ENCODE results near the gene RPP40. TPM values are rescaled to one million over a fixed set of nuclear protein-coding genes. Genes with fewer than 3 reads are reported as not detected.

The RPP40 gene
- total and polyA plus RNA-seq, 2 experiments from 2014 or later = 16.2 to 21.9 TPM

- TF ChIP-seq EZH2phosphoT487 (IDR thresholded peaks at IDR 0.05; ENCODE audit: insufficient read depth, low read depth) (no peak), EZH2 (IDR thresholded peaks at IDR 0.05; ENCODE audit: insufficient read depth, poor library complexity, severe bottlenecking) (no peak)
- no peaks in the 10 kb centered on the region for H3K79me2 ChIP-seq (ENCODE audit: insufficient read depth)
- no peak overlapping the region for H3K27ac ChIP-seq
- H3K4me1 ChIP-seq (ENCODE audit: insufficient read depth) = peaks cover 6% of the 10 kb centered on the region
- no peaks in the 10 kb centered on the region for H3K36me3 ChIP-seq (ENCODE audit: low read depth)
- peaks cover 4% of the 10 kb centered on the region; the same call in 1 of the 2 replicates for H3F3A ChIP-seq (ENCODE audit: insufficient read depth)
- no peak overlapping the region for H3K4me3 ChIP-seq
- H3K27me3 ChIP-seq (replicated peaks; ENCODE audit: insufficient read depth) = no peaks in the 10 kb centered on the region
- H3K9me2 ChIP-seq (ENCODE audit: insufficient read depth) = no peaks in the 10 kb centered on the region
- H3K9ac ChIP-seq = no peak overlapping the region
- no peaks in the 10 kb centered on the region for H3K9me3 ChIP-seq (ENCODE audit: low read depth)
- peak overlapping the region; percentile 58 for H2AFZ ChIP-seq
- no peak for DNase-seq
- H4K20me1 ChIP-seq (ENCODE audit: insufficient read depth) = no peaks in the 10 kb centered on the region
- WGBS, 2 experiments (ENCODE audit: low coverage in 1 of 2, low lambda C conversion rate in 2 of 2, missing lambda C conversion rate in 2 of 2) = 100% methylated on average over 6 of the region's 6 CpGs
- in situ Hi-C loops (cut with MboI) = no loop called here
- no peak overlapping the region for H3K4me2 ChIP-seq (ENCODE audit: unreplicated experiment)
Observed at GRCh38 chr6:5031150-5031549, 27.3 kb upstream of the RPP40 start.

GRCh38 chr6:5030596-5031136 is 26.8 kb upstream of the RPP40 start:
- peaks cover 4% of the 10 kb centered on the region; the same call in 1 of the 2 replicates for H3F3A ChIP-seq (ENCODE audit: insufficient read depth)
- DNase-seq = peak; percentile 92
- H2AFZ ChIP-seq = peak overlapping the region; percentile 58
- no peak overlapping the region for H3K27ac ChIP-seq
- no peaks in the 10 kb centered on the region for H3K79me2 ChIP-seq (ENCODE audit: insufficient read depth)
- no peaks in the 10 kb centered on the region for H3K27me3 ChIP-seq (replicated peaks; ENCODE audit: insufficient read depth)
- WGBS, 2 experiments (ENCODE audit: low coverage in 1 of 2, low lambda C conversion rate in 2 of 2, missing lambda C conversion rate in 2 of 2) = 26 to 27% methylated on average over 12 to 13 of the region's 13 CpGs
- H3K4me2 ChIP-seq (ENCODE audit: unreplicated experiment) = no peak overlapping the region
- no peak overlapping the region for H3K4me3 ChIP-seq
- H3K9me3 ChIP-seq (ENCODE audit: low read depth) = no peaks in the 10 kb centered on the region
- no peaks in the 10 kb centered on the region for H3K9me2 ChIP-seq (ENCODE audit: insufficient read depth)
- no peaks in the 10 kb centered on the region for H4K20me1 ChIP-seq (ENCODE audit: insufficient read depth)
- H3K36me3 ChIP-seq (ENCODE audit: low read depth) = no peaks in the 10 kb centered on the region
- no peak overlapping the region for H3K9ac ChIP-seq
- in situ Hi-C loops (cut with MboI) = no loop called here
- TF ChIP-seq EZH2phosphoT487 (IDR thresholded peaks at IDR 0.05; ENCODE audit: insufficient read depth, low read depth) = no peak
- TF ChIP-seq EZH2 (IDR thresholded peaks at IDR 0.05; ENCODE audit: insufficient read depth, poor library complexity, severe bottlenecking) = no peak
- H3K4me1 ChIP-seq (ENCODE audit: insufficient read depth) = peaks cover 4% of the 10 kb centered on the region; the same call in 1 of the 2 replicates

GRCh38 chr6:5029609-5030008 is 25.8 kb upstream of the RPP40 start:
- H3K4me1 ChIP-seq (ENCODE audit: insufficient read depth) = peaks cover 4% of the 10 kb centered on the region; the same call in 1 of the 2 replicates
- H3F3A ChIP-seq (ENCODE audit: insufficient read depth) = peaks cover 4% of the 10 kb centered on the region; the same call in 1 of the 2 replicates
- no peaks in the 10 kb centered on the region for H4K20me1 ChIP-seq (ENCODE audit: insufficient read depth)
- no peak overlapping the region for H3K27ac ChIP-seq
- no peaks in the 10 kb centered on the region for H3K36me3 ChIP-seq (ENCODE audit: low read depth)
- WGBS, 2 experiments (ENCODE audit: low coverage in 1 of 2, low lambda C conversion rate in 2 of 2, missing lambda C conversion rate in 2 of 2) = 96 to 99% methylated on average over 5 of the region's 5 CpGs
- H3K9me3 ChIP-seq (ENCODE audit: low read depth) = no peaks in the 10 kb centered on the region
- no peak overlapping the region for H3K4me3 ChIP-seq
- H3K27me3 ChIP-seq (replicated peaks; ENCODE audit: insufficient read depth) = no peaks in the 10 kb centered on the region
- H3K4me2 ChIP-seq (ENCODE audit: unreplicated experiment) = no peak overlapping the region
- no peak overlapping the region for H3K9ac ChIP-seq
- DNase-seq = no peak
- in situ Hi-C loops (cut with MboI) = no loop called here
- no peaks in the 10 kb centered on the region for H3K9me2 ChIP-seq (ENCODE audit: insufficient read depth)
- TF ChIP-seq EZH2phosphoT487 (IDR thresholded peaks at IDR 0.05; ENCODE audit: insufficient read depth, low read depth) (no peak), EZH2 (IDR thresholded peaks at IDR 0.05; ENCODE audit: insufficient read depth, poor library complexity, severe bottlenecking) (no peak)
- H2AFZ ChIP-seq = no peak overlapping the region
- no peaks in the 10 kb centered on the region for H3K79me2 ChIP-seq (ENCODE audit: insufficient read depth)

DNA sequence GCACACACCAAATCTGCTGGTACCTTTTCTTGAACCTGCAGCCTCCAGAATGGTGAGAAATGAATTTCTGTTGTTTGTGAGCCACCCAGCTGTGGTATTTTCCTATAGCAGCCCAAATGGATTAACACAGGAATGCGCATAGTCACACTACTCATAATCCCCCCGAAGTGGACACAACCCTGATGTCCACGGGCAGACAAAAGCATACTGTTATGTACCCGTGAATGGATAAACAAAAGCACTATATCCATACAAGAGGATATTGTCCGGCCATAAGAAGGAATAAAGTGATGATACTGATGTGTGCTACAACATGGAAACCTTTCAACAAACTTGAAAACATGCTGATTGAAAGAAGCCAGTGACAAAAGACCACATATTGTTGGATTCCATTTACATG is 25.1 kb upstream of the RPP40 start:
- Histone ChIP-seq H2AFZ (no peak overlapping the region), H3K9ac (no peak overlapping the region), H3K36me3 (ENCODE audit: low read depth) (no peaks in the 10 kb centered on the region), H3K4me2 (ENCODE audit: unreplicated experiment) (no peak overlapping the region), H3K9me2 (ENCODE audit: insufficient read depth) (no peaks in the 10 kb centered on the region), H3K4me1 (ENCODE audit: insufficient read depth) (peaks cover 4% of the 10 kb centered on the region; the same call in 1 of the 2 replicates), H3F3A (ENCODE audit: insufficient read depth) (0 out of 2 replicates have a peak, but pooled peaks cover under 1% of the 10 kb centered on the region), H4K20me1 (ENCODE audit: insufficient read depth) (no peaks in the 10 kb centered on the region), H3K27me3 (replicated peaks; ENCODE audit: insufficient read depth) (no peaks in the 10 kb centered on the region), H3K9me3 (ENCODE audit: low read depth) (no peaks in the 10 kb centered on the region), H3K27ac (no peak overlapping the region), H3K79me2 (ENCODE audit: insufficient read depth) (no peaks in the 10 kb centered on the region), H3K4me3 (no peak overlapping the region)
- no peak for DNase-seq
- no peak for TF ChIP-seq EZH2 (IDR thresholded peaks at IDR 0.05; ENCODE audit: insufficient read depth, poor library complexity, severe bottlenecking)
- no peak for TF ChIP-seq EZH2phosphoT487 (IDR thresholded peaks at IDR 0.05; ENCODE audit: insufficient read depth, low read depth)
- in situ Hi-C loops (cut with MboI) = no loop called here
- WGBS, 2 experiments (ENCODE audit: low coverage in 1 of 2, low lambda C conversion rate in 2 of 2, missing lambda C conversion rate in 2 of 2) = 97 to 98% methylated on average over 5 of the region's 5 CpGs
